LNCAP (cell line): ENCODE results near the gene GBGT1.

Source experiments
- CTCF ChIP-seq: fragments of 450-650 bp; IDR thresholded peaks from 2 replicates; pipeline ENCODE4 v1.5.1; 2017; ENCODE audit warnings: mild to moderate bottlenecking

The GBGT1 gene

GRCh38 chr9:133204993-133205336 lies 41.3 kb upstream of the GBGT1 start:
- TF ChIP-seq CTCF, result no peak

- TF ChIP-seq CTCF, result no peak
These were observed 40.8 kb upstream of the GBGT1 start for GRCh38 chr9:133204335-133204992.

GRCh38 chr9:133203506-133204075 lies 39.9 kb upstream of the GBGT1 start:
- TF ChIP-seq CTCF, result no peak

- no peak for TF ChIP-seq CTCF
These were observed 39.2 kb upstream of the GBGT1 start for GRCh38 chr9:133202688-133203453.

- TF ChIP-seq CTCF, result no peak
These were observed 38.4 kb upstream of the GBGT1 start for GRCh38 chr9:133202145-133202513.

- TF ChIP-seq CTCF, result no peak
These were observed 37.9 kb upstream of the GBGT1 start for GRCh38 chr9:133201424-133202144.

GRCh38 chr9:133200631-133201030 lies 36.9 kb upstream of the GBGT1 start:
- TF ChIP-seq CTCF, result no peak
